Stimulated activated CD4-positive, alpha-beta T cell treated with anti-CD3 and anti-CD28 coated beads, Interleukin-12 subunit alpha, Interleukin-12 subunit beta, amount 100 ng/mL, for 24 hours (primary cell): Measurements from ENCODE around the gene RAB40B.
"Not testable (repeated sequence)": the region's sequence is repeated elsewhere in the genome, so short reads cannot be mapped to it uniquely, and the experiment has no call there.

Source experiments
- DNase-seq, 2 experiments: peaks; one replicate each; pipeline ENCODE4 v3.0.0-alpha.2; 2020; ENCODE audit warnings: low read depth in 2 of 2

The RAB40B gene

GRCh38 chr17:82698065-82698973, at the start of gene RAB40B:
TSS of gene RAB40B (minus strand) at chr17:82698698. CDS start at chr17:82698596, 102 bp downstream.
- peak; percentile 96 to 97 for DNase-seq

- DNase-seq: no peak
These were observed 47.0 kb upstream of the RAB40B start for GRCh38 chr17:82745524-82745923.

GRCh38 chr17:82744736-82745135, 46.2 kb upstream of the RAB40B start:
- not testable (repeated sequence) for DNase-seq

- no peak for DNase-seq
These were observed 45.1 kb upstream of the RAB40B start for GRCh38 chr17:82743344-82744219.

- DNase-seq: no peak
These were observed 42.6 kb upstream of the RAB40B start for GRCh38 chr17:82740906-82741759.

GRCh38 chr17:82737967-82738877, 39.7 kb upstream of the RAB40B start:
- DNase-seq: no peak

- DNase-seq: no peak
These were observed 38.1 kb upstream of the RAB40B start for GRCh38 chr17:82736511-82737185.

- DNase-seq: no peak
These were observed 36.7 kb upstream of the RAB40B start, which contains the start of gene FN3K for GRCh38 chr17:82734987-82735866. TSS of gene FN3K (plus strand) at chr17:82735615. CDS start at chr17:82735637, 22 bp downstream.

GRCh38 chr17:82732118-82732743, 33.7 kb upstream of the RAB40B start:
- DNase-seq: no peak

- DNase-seq: no peak
These were observed 31.2 kb upstream of the RAB40B start for GRCh38 chr17:82729479-82730260.

- DNase-seq: no peak
These were observed 27.9 kb upstream of the RAB40B start for GRCh38 chr17:82726427-82726826.

- DNase-seq: no peak
These were observed 24.8 kb upstream of the RAB40B start for GRCh38 chr17:82723169-82723807.

GRCh38 chr17:82722341-82723013, 24.0 kb upstream of the RAB40B start:
- DNase-seq: no peak

GRCh38 chr17:82720204-82720603, 21.7 kb upstream of the RAB40B start:
- no peak for DNase-seq

GRCh38 chr17:82718986-82719685, 20.6 kb upstream of the RAB40B start:
- DNase-seq: no peak
